ENCODE data around the gene CCDC167.
"Not testable (repeated sequence)": the region's sequence is repeated elsewhere in the genome, so short reads cannot be mapped to it uniquely, and the experiment has no call there.

- TF ChIP-seq, protein P1, sequence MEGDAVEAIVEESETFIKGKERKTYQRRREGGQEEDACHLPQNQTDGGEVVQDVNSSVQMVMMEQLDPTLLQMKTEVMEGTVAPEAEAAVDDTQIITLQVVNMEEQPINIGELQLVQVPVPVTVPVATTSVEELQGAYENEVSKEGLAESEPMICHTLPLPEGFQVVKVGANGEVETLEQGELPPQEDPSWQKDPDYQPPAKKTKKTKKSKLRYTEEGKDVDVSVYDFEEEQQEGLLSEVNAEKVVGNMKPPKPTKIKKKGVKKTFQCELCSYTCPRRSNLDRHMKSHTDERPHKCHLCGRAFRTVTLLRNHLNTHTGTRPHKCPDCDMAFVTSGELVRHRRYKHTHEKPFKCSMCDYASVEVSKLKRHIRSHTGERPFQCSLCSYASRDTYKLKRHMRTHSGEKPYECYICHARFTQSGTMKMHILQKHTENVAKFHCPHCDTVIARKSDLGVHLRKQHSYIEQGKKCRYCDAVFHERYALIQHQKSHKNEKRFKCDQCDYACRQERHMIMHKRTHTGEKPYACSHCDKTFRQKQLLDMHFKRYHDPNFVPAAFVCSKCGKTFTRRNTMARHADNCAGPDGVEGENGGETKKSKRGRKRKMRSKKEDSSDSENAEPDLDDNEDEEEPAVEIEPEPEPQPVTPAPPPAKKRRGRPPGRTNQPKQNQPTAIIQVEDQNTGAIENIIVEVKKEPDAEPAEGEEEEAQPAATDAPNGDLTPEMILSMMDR (IDR thresholded peaks at IDR 0.05) = not testable (repeated sequence)
- not testable (repeated sequence) for TF ChIP-seq POLR2A (IDR thresholded peaks at IDR 0.05)
These were observed 56.5 kb downstream of the CCDC167 start for GRCh38 chr6:37443216-37443542.

Measured in uterus (tissue), 2 donors.